Body of pancreas (tissue), 4 donors: Measurements from ENCODE around the gene INAVA. TPM values are rescaled to one million over a fixed set of nuclear protein-coding genes. Genes with fewer than 3 reads are reported as not detected.
"Not testable (repeated sequence)": the region's sequence is repeated elsewhere in the genome, so short reads cannot be mapped to it uniquely, and the experiment has no call there.

Experiments
- ATAC-seq: fragments of 150-250 bp; one replicate; pipeline ENCODE4 v1.9.1; 2016
- DNase-seq, 4 donors: peaks; one replicate each; pipeline ENCODE4 v3.0.0-alpha.2; 2019
- H3K27ac ChIP-seq, 4 donors: fragments of 200-600 bp; sonication (generic); 1 replicate in 3 of 4; 2 replicates in 1 of 4; pipeline versions ENCODE4 v1.5.1 to v1.6.1; 2016 to 2019; ENCODE audit warnings: mild to moderate bottlenecking in 1 of 4, mixed read lengths in 1 of 4, moderate library complexity in 1 of 4
- H3K27me3 ChIP-seq, 2 donors: fragments of 200-600 bp; sonication (generic); one replicate each; pipeline ENCODE4 v1.6.0; 2016; ENCODE audit warnings: mild to moderate bottlenecking in 1 of 2
- H3K36me3 ChIP-seq, 2 donors: fragments of 200-600 bp; sonication (generic); replicated peaks in 1 of 2; 2 replicates each; pipeline ENCODE4 v1.5.1; 2016; ENCODE audit warnings: low read depth in 2 of 2; ENCODE audit not compliant: insufficient read depth in 1 of 2
- H3K4me1 ChIP-seq: fragments of 200-600 bp; sonication (generic); one replicate; pipeline ENCODE4 v1.6.0; 2016
- H3K4me3 ChIP-seq, 2 donors: fragments of 200-600 bp; sonication (generic); 1 replicate in 1 of 2; 2 replicates in 1 of 2; pipeline ENCODE4 v1.5.1; 2016 to 2019
- H3K9me3 ChIP-seq, 3 donors: fragments of 200-600 bp; sonication (generic); 1 replicate in 2 of 3; 2 replicates in 1 of 3; pipeline ENCODE4 v1.5.1; 2016
- CTCF ChIP-seq, 7 experiments: fragments of 450-650 bp in 4 of 7; fragments of 200-600 bp in 3 of 7; sonication (generic) in 3 of 7; IDR thresholded peaks; one replicate each; pipeline ENCODE4 v1.5.1; 2016 to 2019; ENCODE audit warnings: antibody characterized with exemption in 7 of 7
- POLR2A ChIP-seq, 3 donors: fragments of 450-650 bp; IDR thresholded peaks; one replicate each; pipeline ENCODE4 v1.6.1; 2016; ENCODE audit warnings: antibody characterized with exemption in 3 of 3, mild to moderate bottlenecking in 2 of 3
- WGBS, 2 donors: methylation state at CpG; one replicate each; pipeline ENCODE4 v1.1.5; 2017; 5-methylcytosine and 5-hydroxymethylcytosine counted together
- intact Hi-C: fragments of 100-400 bp; cut with DNase I; formaldehyde crosslinking; loops from one replicate; pipeline ENCODE4 v1.15.1; 2023
- total RNA-seq, 2 donors: library from RNA; depleted of rRNA; stranded (reverse); fragments of >200 nt; gene quantifications; one replicate each; pipeline ENCODE4 v1.1.0, GENCODE V29; 2016

The INAVA gene
- total RNA-seq, 2 donors from 2014 or later = 22.1 to 30.7 TPM

DNA sequence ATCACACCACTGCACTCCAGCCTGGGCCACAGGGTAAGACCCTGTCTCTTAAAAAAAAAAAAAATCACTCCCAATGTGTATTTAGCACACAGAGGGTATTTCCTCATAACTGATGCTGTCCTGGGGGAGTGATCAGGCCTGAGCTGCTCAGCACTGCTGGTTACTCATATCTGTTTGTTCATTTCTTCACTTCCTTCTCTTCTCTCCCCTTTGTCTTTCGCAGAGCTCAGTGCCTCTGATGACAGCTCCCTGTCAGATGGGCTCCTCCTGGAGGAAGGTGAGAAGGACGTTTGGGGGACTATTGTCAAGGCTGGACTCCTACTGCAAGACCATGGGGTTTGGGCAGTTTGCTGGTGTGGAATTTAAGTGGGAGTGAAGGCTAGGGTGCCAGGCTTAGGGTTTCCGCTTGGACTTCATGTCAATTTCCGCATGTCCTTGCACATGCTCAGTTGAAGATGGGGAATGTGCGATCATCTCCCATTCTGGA lies 13.0 kb downstream of the INAVA start:
- no peak for DNase-seq
- no peaks in the 10 kb centered on the region for H3K27me3 ChIP-seq
- H3K4me1 ChIP-seq = peaks cover 6% of the 10 kb centered on the region
- H3K9me3 ChIP-seq = no peaks in the 10 kb centered on the region
- H3K27ac ChIP-seq = no peak overlapping the region
- no peak for TF ChIP-seq CTCF (IDR thresholded peaks at IDR 0.05)
- TF ChIP-seq POLR2A (IDR thresholded peaks at IDR 0.05) = no peak
- 78% methylated on average over 5 of the region's 5 CpGs for WGBS, 2 donors
- intact Hi-C loops = no loop called here
- ATAC-seq = no peak
- peaks cover 6 to 18% of the 10 kb centered on the region in 2 donors for H3K36me3 ChIP-seq
- H3K4me3 ChIP-seq = no peak overlapping the region

- Histone ChIP-seq H3K36me3 (peaks cover 6 to 24% of the 10 kb centered on the region in 2 donors), H3K27ac (no peak overlapping the region), H3K9me3 (no peaks in the 10 kb centered on the region), H3K4me3 (no peak overlapping the region), H3K4me1 (peaks cover 6% of the 10 kb centered on the region), H3K27me3 (no peaks in the 10 kb centered on the region)
- intact Hi-C loops = no loop called here
- DNase-seq (no peak), ATAC-seq (no peak)
- WGBS, 2 donors = 77 to 83% methylated on average over 6 of the region's 6 CpGs
- no peak for TF ChIP-seq POLR2A (IDR thresholded peaks at IDR 0.05)
- TF ChIP-seq CTCF (IDR thresholded peaks at IDR 0.05) = no peak
Observed at GRCh38 chr1:200908191-200908868, 13.6 kb downstream of the INAVA start.

DNA sequence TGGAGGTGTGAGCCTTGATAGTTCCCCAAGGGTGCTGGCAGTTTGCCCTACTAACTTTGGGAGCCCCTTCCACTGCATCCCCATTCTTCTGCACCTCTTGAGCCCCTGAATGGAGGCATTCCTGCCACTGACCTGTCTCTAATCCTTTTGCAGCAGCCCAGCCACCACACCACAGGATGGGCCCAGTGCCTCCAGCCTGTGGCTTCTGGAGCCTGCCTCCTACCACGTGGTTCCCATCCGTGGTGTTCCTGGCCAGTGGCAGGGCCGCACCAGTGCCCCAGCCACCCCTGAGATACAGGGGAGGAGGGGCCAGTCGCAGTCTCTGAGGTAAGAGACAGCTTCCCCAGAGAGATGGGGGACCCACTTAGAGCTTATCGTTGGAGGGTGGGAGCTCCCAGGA lies 14.4 kb downstream of the INAVA start:
- Histone ChIP-seq H3K4me1 (peaks cover 6% of the 10 kb centered on the region), H3K27me3 (no peaks in the 10 kb centered on the region), H3K9me3 (no peaks in the 10 kb centered on the region), H3K4me3 (no peak overlapping the region), H3K36me3 (peaks cover 6 to 24% of the 10 kb centered on the region in 2 donors), H3K27ac (no peak overlapping the region)
- DNase-seq = no peak
- TF ChIP-seq POLR2A (IDR thresholded peaks at IDR 0.05) (no peak), CTCF (IDR thresholded peaks at IDR 0.05) (no peak)
- WGBS, 2 donors = 74 to 88% methylated on average over 5 of the region's 5 CpGs
- intact Hi-C loops = no loop called here
- no peak for ATAC-seq

DNA sequence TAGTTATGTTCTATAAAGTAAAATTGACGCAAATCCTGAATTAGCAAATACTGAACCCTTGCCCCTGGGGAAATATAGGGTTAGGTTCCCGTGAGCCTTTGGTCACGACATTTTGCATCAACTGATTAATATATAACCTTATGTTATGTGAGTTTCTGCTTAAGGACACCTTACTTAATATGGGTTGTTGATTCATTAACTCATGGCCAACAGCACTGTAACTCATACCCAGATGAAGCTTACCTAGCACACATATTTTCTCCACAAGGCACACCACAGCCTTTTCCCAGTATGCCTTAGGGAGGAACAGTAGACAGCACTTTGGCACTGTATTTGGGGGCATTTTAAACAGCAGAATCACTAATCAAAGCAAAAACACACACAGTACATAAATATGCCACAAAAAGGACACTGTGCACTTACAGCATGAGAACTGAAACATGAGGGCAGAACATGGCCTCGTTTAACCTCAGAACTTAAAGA lies 15.1 kb downstream of the INAVA start:
- no peak overlapping the region for H3K27ac ChIP-seq
- no peaks in the 10 kb centered on the region for H3K9me3 ChIP-seq
- TF ChIP-seq CTCF (IDR thresholded peaks at IDR 0.05) (no peak), POLR2A (IDR thresholded peaks at IDR 0.05) (no peak)
- ATAC-seq = no peak
- DNase-seq = no peak
- H3K27me3 ChIP-seq = no peaks in the 10 kb centered on the region
- H3K4me3 ChIP-seq = no peak overlapping the region
- WGBS, 2 donors = 66 to 80% methylated on average over 4 of the region's 4 CpGs
- H3K4me1 ChIP-seq = peaks cover 6% of the 10 kb centered on the region
- peaks cover 6 to 24% of the 10 kb centered on the region in 2 donors for H3K36me3 ChIP-seq
- intact Hi-C loops = no loop called here

DNA sequence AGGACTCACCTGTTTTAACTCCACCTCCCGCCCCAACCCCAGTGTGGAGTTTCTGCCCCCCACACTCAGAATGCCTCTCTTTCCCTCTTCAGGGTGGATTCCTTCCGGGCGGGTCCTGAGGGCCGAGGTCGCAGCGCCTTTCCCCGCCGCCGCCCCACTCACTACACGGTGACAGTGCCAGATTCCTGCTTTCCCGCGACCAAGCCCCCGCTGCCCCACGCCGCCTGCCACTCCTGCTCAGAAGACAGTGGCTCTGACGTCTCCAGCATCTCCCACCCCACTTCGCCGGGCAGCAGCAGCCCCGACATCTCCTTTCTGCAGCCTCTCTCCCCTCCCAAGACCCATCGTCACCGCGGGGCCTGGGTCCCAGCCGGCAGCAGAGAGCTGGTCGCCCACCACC lies 16.7 kb downstream of the INAVA start:
- Histone ChIP-seq H3K4me1 (peaks cover 6% of the 10 kb centered on the region), H3K9me3 (no peaks in the 10 kb centered on the region), H3K27me3 (no peaks in the 10 kb centered on the region), H3K4me3 (no peak overlapping the region), H3K36me3 (peaks cover 6 to 24% of the 10 kb centered on the region in 2 donors), H3K27ac (no peak overlapping the region)
- WGBS, 2 donors = 87 to 94% methylated on average over 10 to 20 of the region's 24 CpGs
- ATAC-seq (no peak), DNase-seq (no peak)
- TF ChIP-seq CTCF (IDR thresholded peaks at IDR 0.05) (no peak), POLR2A (IDR thresholded peaks at IDR 0.05) (no peak)
- intact Hi-C loops = no loop called here

GRCh38 chr1:200911936-200912335 lies 17.2 kb downstream of the INAVA start:
- DNase-seq, ATAC-seq, H3K9me3 ChIP-seq, H3K4me3 ChIP-seq, H3K27ac ChIP-seq, H3K4me1 ChIP-seq, H3K27me3 ChIP-seq, intact Hi-C loops: not testable (repeated sequence)
- 92 to 100% methylated on average over 2 to 5 of the region's 21 CpGs for WGBS, 2 donors
- H3K36me3 ChIP-seq = peaks cover 6 to 24% of the 10 kb centered on the region in 2 donors
